ENCODE measurements around the gene COPS3.

COPS3 gene

GRCh38 chr17:17216236-17216635 lies 64.8 kb downstream of the COPS3 start:
- no peak for DNase-seq (ENCODE audit: low read depth)

GRCh38 chr17:17215575-17215974 lies 65.5 kb downstream of the COPS3 start:
- DNase-seq (ENCODE audit: low read depth): no peak

DNA sequence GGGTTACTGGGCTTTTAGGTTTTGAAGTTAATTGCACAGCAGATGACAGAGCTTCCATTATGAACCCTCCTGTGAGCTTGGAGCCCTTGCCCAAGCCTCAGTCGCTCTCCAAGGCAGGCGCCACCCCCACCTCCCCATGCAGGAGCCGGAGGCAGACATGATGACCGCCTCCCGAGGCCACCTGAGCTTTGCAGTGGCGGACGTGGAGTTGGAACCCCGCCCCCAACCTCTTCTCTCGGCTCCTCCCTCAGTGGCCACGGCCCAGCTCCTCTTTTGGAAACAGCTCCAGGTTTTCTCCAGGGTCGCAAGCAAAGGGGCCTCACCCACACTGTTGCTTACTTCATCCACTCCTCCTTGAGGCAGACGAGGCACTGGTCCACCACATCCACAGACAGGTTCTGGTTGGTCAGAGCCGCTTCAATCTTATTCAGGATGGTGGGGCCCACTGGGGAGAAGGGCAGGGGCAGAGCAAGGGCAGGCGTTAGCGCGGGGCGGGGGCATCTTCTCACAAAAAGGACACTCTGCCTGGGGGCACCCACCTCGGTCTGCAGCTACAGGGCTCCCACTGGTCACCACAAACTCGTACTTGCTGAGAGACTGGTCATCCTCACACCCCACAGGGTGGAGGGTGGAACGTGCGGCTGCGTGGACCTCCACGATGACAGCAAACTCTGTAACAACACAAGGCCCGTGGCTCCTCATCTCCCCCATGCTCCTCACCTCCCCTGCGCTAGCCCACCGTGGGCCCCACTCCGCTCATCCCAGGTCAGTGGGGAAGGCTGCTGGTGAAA lies 66.2 kb downstream of the COPS3 start:
- DNase-seq (ENCODE audit: low read depth): no peak

DNA sequence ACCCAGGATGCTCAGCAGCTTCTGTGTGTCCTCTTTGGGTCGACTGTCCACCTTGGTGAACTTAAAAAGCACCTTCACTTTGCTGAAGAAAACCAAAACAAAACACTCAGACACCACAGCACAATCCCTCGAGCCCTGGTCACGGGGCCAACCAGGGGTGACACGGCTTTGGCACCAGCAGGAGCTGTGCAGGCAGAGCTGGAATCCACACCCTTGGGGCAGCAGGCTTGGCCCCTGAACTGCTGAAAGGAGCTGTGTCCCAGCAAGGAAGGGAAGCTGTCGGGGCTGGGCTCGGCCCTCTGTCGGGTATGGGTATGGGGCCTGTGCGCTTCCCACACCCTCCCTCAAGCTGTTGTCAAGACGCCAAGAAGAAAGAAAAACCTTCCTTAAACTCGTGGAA lies 67.3 kb downstream of the COPS3 start:
- no peak for DNase-seq (ENCODE audit: low read depth)

DNA sequence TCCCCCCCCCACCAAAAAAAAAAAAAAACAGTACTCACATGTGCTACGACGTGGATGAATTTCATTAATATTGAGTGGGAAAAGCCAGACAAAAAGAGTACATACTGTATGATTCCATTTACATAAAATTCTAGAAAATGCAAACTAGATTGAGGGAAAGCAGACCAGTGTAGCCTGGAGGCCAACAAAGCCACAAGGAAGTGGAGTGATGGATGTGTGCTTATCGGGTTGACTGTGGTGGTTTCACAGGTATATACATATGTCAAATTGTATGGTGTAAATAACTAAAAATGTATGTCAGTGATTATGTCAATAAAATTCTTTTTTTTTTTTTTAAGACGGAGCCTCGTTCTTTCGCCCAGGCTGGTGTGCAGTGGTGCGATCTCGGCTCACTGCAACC lies 73.0 kb downstream of the COPS3 start:
- DNase-seq (ENCODE audit: low read depth): no peak

- DNase-seq (ENCODE audit: low read depth): no peak
These were observed 74.1 kb downstream of the COPS3 start for GRCh38 chr17:17206913-17207335.

DNA sequence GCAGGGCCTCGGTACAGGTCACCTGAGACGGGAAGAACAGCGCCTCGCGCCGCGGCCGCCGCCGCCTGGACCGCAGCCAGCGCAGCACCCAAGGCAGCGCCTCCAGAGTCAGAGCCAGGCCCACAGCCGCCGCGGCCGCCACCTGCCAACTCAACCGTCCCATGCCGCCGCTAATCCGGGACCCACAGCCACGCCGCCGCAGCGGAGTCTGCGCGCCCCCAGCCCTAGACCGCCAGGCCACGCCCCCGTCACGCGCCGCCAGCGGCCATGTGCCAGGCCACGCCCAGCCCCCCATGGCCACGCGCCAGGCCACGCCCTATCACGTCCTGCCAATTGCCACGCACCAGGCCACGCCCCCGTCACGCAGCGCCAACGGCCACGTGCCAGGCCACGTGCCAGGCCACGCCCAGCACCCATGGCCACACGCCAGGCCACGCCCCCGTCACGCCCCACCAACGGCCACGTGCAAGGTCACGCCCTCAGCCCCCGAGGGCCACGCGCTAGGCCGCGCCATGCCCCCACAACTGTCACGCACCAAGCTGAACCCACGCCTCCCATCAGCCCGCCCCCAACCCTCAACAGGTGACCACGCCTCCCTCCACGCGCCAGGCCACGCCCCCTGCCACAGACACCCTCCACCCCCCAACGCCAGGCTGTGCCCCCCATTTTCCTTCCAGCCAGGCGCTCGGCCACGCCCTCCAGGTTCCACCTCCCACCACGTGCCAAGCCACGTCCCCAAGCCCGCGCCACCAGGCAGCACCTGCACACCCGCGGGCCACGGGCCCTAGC lies 74.7 kb downstream of the COPS3 start, which contains the start of gene PLD6:
Gene PLD6, minus strand, starts transcription at position 210 of the 789 bp plus-strand sequence. Its CDS starts 47 bp downstream, at position 163.
- peak; percentile 90 for DNase-seq (ENCODE audit: low read depth)

GRCh38 chr17:17205368-17206123 lies 75.5 kb downstream of the COPS3 start:
- peak; percentile 61 for DNase-seq (ENCODE audit: low read depth)

DNA sequence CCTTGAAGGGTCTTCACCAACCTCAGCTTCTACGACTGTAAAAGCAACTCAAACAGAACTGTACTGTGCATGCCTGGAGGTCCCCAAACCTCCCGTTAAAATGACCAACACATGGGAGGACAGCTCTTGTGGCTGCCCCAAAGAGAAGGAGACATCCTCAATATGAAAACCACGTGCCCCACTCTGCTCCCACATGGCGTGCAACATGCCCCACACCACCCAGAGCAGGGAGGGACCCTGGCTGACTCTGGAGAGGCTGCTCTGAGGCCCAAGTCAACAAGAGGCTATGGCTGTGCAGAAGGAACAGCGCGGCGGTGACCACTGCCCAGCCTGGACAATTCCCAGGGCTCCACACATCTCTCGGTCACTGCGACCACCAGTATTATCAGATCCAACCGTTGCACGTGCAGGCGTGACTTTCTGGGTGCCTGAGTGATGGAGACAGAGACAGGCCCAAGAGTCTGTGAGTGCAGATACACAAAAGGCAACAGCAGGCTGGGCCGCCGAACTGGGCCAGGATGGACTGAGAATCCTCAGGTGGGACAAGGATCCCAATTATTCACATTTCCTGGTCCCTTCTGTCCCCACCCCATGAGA lies 76.3 kb downstream of the COPS3 start:
- DNase-seq (ENCODE audit: low read depth): no peak

- no peak for DNase-seq (ENCODE audit: low read depth)
These were observed 76.9 kb downstream of the COPS3 start for GRCh38 chr17:17204041-17204591.

GRCh38 chr17:17203173-17203730 lies 77.8 kb downstream of the COPS3 start:
- DNase-seq (ENCODE audit: low read depth): no peak

GRCh38 chr17:17201907-17202306 lies 79.1 kb downstream of the COPS3 start:
- no peak for DNase-seq (ENCODE audit: low read depth)

GRCh38 chr17:17201271-17201670 lies 79.8 kb downstream of the COPS3 start:
- DNase-seq (ENCODE audit: low read depth): no peak

DNA sequence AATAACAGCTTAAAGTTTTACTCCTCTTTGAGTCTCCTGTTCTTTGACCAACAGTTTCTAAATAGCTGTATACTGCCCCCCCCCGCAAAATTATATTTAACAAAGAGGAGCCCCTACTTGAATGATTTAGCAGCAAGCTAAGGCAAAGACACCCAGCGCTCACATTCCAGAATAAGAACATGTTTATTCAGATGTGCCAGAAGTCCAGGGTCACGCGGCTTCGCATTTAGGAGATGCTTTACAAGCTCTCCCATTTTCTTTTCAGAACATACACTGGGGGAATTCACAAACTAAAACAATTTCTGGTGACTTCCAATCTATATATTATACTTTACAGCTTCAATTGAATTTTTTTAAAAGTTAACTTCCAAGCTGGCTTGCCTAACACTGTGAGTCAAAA lies 80.2 kb downstream of the COPS3 start:
- DNase-seq (ENCODE audit: low read depth): no peak

DNA sequence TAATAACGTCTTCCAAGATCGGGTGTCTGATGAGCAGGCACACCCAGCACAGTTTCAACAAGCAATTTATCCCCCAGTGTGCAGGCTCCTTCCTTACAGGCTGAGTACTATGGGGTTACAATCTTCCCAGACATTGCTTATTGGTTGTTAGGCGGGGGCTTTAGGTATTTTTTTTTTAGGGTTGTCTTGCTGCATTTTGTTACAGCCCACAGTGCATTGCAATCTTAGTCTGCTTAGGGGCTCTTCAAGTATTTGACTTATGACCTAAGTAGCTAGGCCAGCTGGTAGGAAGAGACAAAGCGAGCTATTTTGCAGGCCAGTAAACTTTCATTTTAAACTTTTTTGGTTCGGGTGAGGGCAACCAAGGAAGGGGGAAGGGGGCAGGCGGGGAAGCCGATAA lies 80.7 kb downstream of the COPS3 start:
- DNase-seq (ENCODE audit: low read depth): no peak

DNA sequence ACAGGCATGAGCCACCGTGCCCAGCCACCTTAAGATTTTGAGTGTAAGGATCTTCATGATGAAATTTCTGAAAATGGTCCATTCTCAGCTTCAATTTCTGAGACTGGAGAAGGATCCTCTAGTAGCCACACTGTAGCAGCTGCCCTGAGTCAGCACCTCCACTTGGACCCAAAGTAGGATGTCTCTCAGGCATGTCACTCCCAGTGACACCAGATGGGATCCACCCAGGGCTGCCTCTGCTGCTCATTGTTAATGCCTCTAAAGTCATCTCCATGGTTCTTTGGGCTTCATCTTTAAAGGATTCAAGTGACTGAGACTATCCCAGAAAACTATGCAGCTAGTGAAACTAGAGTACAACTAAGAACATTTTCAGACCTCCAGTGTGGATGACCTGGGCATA lies 82.8 kb downstream of the COPS3 start:
- DNase-seq (ENCODE audit: low read depth): no peak

- DNase-seq (ENCODE audit: low read depth): no peak
These were observed 84.3 kb downstream of the COPS3 start for GRCh38 chr17:17196776-17197175.
